ENCODE results near the gene HNRNPA3.

The HNRNPA3 gene

GRCh38 chr2:177271981-177272666, 59.5 kb downstream of the HNRNPA3 start:
- H3F3A ChIP-seq (ENCODE audit: low read depth) = no peaks in the 10 kb centered on the region
- H3K27me3 ChIP-seq (ENCODE audit: insufficient read depth, low read length, poor library complexity, severe bottlenecking) = no peaks in the 10 kb centered on the region
- peak overlapping the region; percentile 62 for H2AFZ ChIP-seq (ENCODE audit: low read length)
- no peaks in the 10 kb centered on the region for H3K79me2 ChIP-seq (ENCODE audit: insufficient read depth, low read length)
- peak overlapping the region; percentile 53 for H3K4me2 ChIP-seq (ENCODE audit: low read depth, low read length, poor library complexity, severe bottlenecking)
- TF ChIP-seq CTCF (conservative IDR thresholded peaks at IDR 0.05; ENCODE audit: low read length) (no peak), EZH2phosphoT487 (IDR thresholded peaks at IDR 0.05; ENCODE audit: borderline replicate concordance) (no peak)
- H3K4me3 ChIP-seq (ENCODE audit: low read length, poor library complexity, severe bottlenecking) = no peak overlapping the region
- peak overlapping the region; percentile 13 for H3K9ac ChIP-seq (ENCODE audit: low read depth, low read length, poor library complexity, severe bottlenecking)
- no peaks in the 10 kb centered on the region for H3K9me2 ChIP-seq (replicated peaks; ENCODE audit: low read depth, low read length)
- no peaks in the 10 kb centered on the region for H4K20me1 ChIP-seq (ENCODE audit: insufficient read depth, low read length, poor library complexity, severe bottlenecking)
- no peaks in the 10 kb centered on the region for H3K36me3 ChIP-seq (ENCODE audit: insufficient read depth, low read length)
- no peaks in the 10 kb centered on the region for H3K9me3 ChIP-seq (ENCODE audit: insufficient read depth, low read depth, low read length)
- H3K4me1 ChIP-seq (ENCODE audit: insufficient read depth, low read length, poor library complexity, severe bottlenecking) = peaks cover 14% of the 10 kb centered on the region

GRCh38 chr2:177272765-177273164, 60.2 kb downstream of the HNRNPA3 start:
- Histone ChIP-seq H3K4me3 (ENCODE audit: low read length, poor library complexity, severe bottlenecking) (peak overlapping the region; percentile 28), H3F3A (ENCODE audit: low read depth) (no peaks in the 10 kb centered on the region), H2AFZ (ENCODE audit: low read length) (peak overlapping the region; percentile 62; the same call in 1 of the 2 replicates), H3K9ac (ENCODE audit: low read depth, low read length, poor library complexity, severe bottlenecking) (peak overlapping the region; percentile 13), H4K20me1 (ENCODE audit: insufficient read depth, low read length, poor library complexity, severe bottlenecking) (no peaks in the 10 kb centered on the region), H3K9me2 (replicated peaks; ENCODE audit: low read depth, low read length) (no peaks in the 10 kb centered on the region), H3K9me3 (ENCODE audit: insufficient read depth, low read depth, low read length) (no peaks in the 10 kb centered on the region), H3K79me2 (ENCODE audit: insufficient read depth, low read length) (no peaks in the 10 kb centered on the region), H3K27me3 (ENCODE audit: insufficient read depth, low read length, poor library complexity, severe bottlenecking) (no peaks in the 10 kb centered on the region), H3K36me3 (ENCODE audit: insufficient read depth, low read length) (no peaks in the 10 kb centered on the region), H3K4me2 (ENCODE audit: low read depth, low read length, poor library complexity, severe bottlenecking) (peak overlapping the region; percentile 53), H3K4me1 (ENCODE audit: insufficient read depth, low read length, poor library complexity, severe bottlenecking) (peaks cover 14% of the 10 kb centered on the region)
- TF ChIP-seq CTCF (conservative IDR thresholded peaks at IDR 0.05; ENCODE audit: low read length) (no peak), EZH2phosphoT487 (IDR thresholded peaks at IDR 0.05; ENCODE audit: borderline replicate concordance) (no peak)

GRCh38 chr2:177273408-177273807, 60.8 kb downstream of the HNRNPA3 start:
- Histone ChIP-seq H3K9me3 (ENCODE audit: insufficient read depth, low read depth, low read length) (no peaks in the 10 kb centered on the region), H2AFZ (ENCODE audit: low read length) (no peak overlapping the region), H3K9ac (ENCODE audit: low read depth, low read length, poor library complexity, severe bottlenecking) (no peak overlapping the region), H3K4me3 (ENCODE audit: low read length, poor library complexity, severe bottlenecking) (no peak overlapping the region), H4K20me1 (ENCODE audit: insufficient read depth, low read length, poor library complexity, severe bottlenecking) (no peaks in the 10 kb centered on the region), H3K4me2 (ENCODE audit: low read depth, low read length, poor library complexity, severe bottlenecking) (peak overlapping the region; percentile 53), H3K79me2 (ENCODE audit: insufficient read depth, low read length) (no peaks in the 10 kb centered on the region), H3K4me1 (ENCODE audit: insufficient read depth, low read length, poor library complexity, severe bottlenecking) (peaks cover 14% of the 10 kb centered on the region), H3F3A (ENCODE audit: low read depth) (no peaks in the 10 kb centered on the region), H3K27me3 (ENCODE audit: insufficient read depth, low read length, poor library complexity, severe bottlenecking) (no peaks in the 10 kb centered on the region), H3K36me3 (ENCODE audit: insufficient read depth, low read length) (no peaks in the 10 kb centered on the region), H3K9me2 (replicated peaks; ENCODE audit: low read depth, low read length) (no peaks in the 10 kb centered on the region)
- TF ChIP-seq CTCF (conservative IDR thresholded peaks at IDR 0.05; ENCODE audit: low read length) (no peak), EZH2phosphoT487 (IDR thresholded peaks at IDR 0.05; ENCODE audit: borderline replicate concordance) (no peak)
